Panc1 (cell line): Measurements from ENCODE around the gene PCGF3. TPM values are rescaled to one million over a fixed set of nuclear protein-coding genes. Genes with fewer than 3 reads are reported as not detected.

ENCODE experiments used
- ATAC-seq: fragments of 200-7000 bp; cut with Tn5 transposase; 2 replicates; pipeline ENCODE4 v1.9.1; 2020; ENCODE audit warnings: mild to moderate bottlenecking, moderate library complexity
- BruUV-seq: library from RNA; stranded (reverse); fragments of 400-500 nt; replicated peaks from 2 replicates; lab custom pipeline; 2021; lab: Mats Ljungman, UMichigan
- CTCF ChIA-PET: fragments of 300-600 bp; sonication (Branson Sonifier 250); formaldehyde crosslinking; loops from one replicate; lab custom pipeline; 2022; ENCODE audit warnings: antibody characterized with exemption; lab: Charles Lee
- POLR2A ChIA-PET: fragments of 300-600 bp; sonication (Branson Sonifier 250); formaldehyde crosslinking; loops from one replicate; lab custom pipeline; 2022; ENCODE audit warnings: antibody characterized with exemption; lab: Charles Lee
- DNase-seq: peaks from one replicate; pipeline ENCODE4 v3.0.0-alpha.2; 2010; ENCODE audit warnings: low read depth, low spot score
- H3K27ac ChIP-seq: 2 replicates; pipeline ENCODE4 v1.5.1; 2011; ENCODE audit warnings: mild to moderate bottlenecking, low read length, inconsistent platforms
- H3K27me3 ChIP-seq: fragments of 200-500 bp; sonication (Bioruptor generic); 2 replicates; pipeline ENCODE4 v1.6.0; 2014; ENCODE audit warnings: low read length, inconsistent platforms; ENCODE audit not compliant: control insufficient read depth, insufficient read depth
- H3K36me3 ChIP-seq: fragments of 200-500 bp; sonication (Bioruptor generic); 2 replicates; pipeline ENCODE4 v1.5.1; 2014; ENCODE audit warnings: inconsistent platforms, mild to moderate bottlenecking, low read length, moderate library complexity; ENCODE audit not compliant: control insufficient read depth, insufficient read depth
- H3K4me1 ChIP-seq: 2 replicates; pipeline ENCODE4 v1.5.1; 2011; ENCODE audit warnings: inconsistent platforms, mild to moderate bottlenecking, low read length, moderate library complexity; ENCODE audit not compliant: control insufficient read depth, insufficient read depth
- H3K4me3 ChIP-seq, 2 experiments: 2 replicates each; pipeline ENCODE4 v1.5.1; 2011 to 2012; ENCODE audit warnings: low read depth in 2 of 2, low read length in 2 of 2, mild to moderate bottlenecking in 2 of 2, inconsistent platforms in 1 of 2, moderate library complexity in 1 of 2
- H3K9me3 ChIP-seq: fragments of 200-500 bp; sonication (Bioruptor generic); 2 replicates; pipeline ENCODE4 v1.5.1; 2014; ENCODE audit warnings: low read depth, mild to moderate bottlenecking, inconsistent platforms, low read length, moderate library complexity; ENCODE audit not compliant: control insufficient read depth, insufficient read depth
- POLR2AphosphoS5 ChIP-seq: IDR thresholded peaks from 2 replicates; pipeline ENCODE4 v1.6.1; 2012; ENCODE audit warnings: mild to moderate bottlenecking, low read depth, low read length, moderate library complexity
- SIN3A ChIP-seq: IDR thresholded peaks from 2 replicates; pipeline ENCODE4 v1.6.1; 2012; ENCODE audit warnings: low read depth, mild to moderate bottlenecking, low read length, moderate library complexity, borderline replicate concordance; ENCODE audit not compliant: insufficient read depth
- TCF7L2 ChIP-seq: IDR thresholded peaks from 2 replicates; pipeline ENCODE4 v1.6.1; 2011; ENCODE audit warnings: mild to moderate bottlenecking, low read depth, low read length, inconsistent platforms
- in situ Hi-C: cut with HindIII; loops from 2 replicates; pipeline ENCODE4 v1.10.0; 2016; ENCODE audit warnings: low sequenced_read_pairs, low pct_unique_long_range_greater_than_20kb
- intact Hi-C: fragments of 100-400 bp; cut with micrococcal nuclease; formaldehyde crosslinking; loops from one replicate; pipeline ENCODE4 v1.10.0; 2022; ENCODE audit not compliant: unreplicated experiment
- total RNA-seq: library from RNA; stranded (reverse); gene quantifications from one replicate; pipeline ENCODE4 v1.2.1, GENCODE V29; 2021; ENCODE audit not compliant: unreplicated experiment
- TF ChIP-seq, protein P1 (sequence below), 2 experiments: IDR thresholded peaks; 2 replicates each; pipeline ENCODE4 v1.6.1; 2011 to 2012; ENCODE audit warnings: low read depth in 2 of 2, control low read depth in 1 of 2, low read length in 1 of 2, mild to moderate bottlenecking in 1 of 2, moderate library complexity in 1 of 2; ENCODE audit not compliant: insufficient read depth in 1 of 2
- TF ChIP-seq, protein P2 (sequence below): fragments of 450-650 bp; IDR thresholded peaks from 2 replicates; pipeline ENCODE4 v1.5.1; 2017; ENCODE audit warnings: mild to moderate bottlenecking

PCGF3 gene
- total RNA-seq, 1 experiment from 2014 or later: 44.6 TPM

DNA sequence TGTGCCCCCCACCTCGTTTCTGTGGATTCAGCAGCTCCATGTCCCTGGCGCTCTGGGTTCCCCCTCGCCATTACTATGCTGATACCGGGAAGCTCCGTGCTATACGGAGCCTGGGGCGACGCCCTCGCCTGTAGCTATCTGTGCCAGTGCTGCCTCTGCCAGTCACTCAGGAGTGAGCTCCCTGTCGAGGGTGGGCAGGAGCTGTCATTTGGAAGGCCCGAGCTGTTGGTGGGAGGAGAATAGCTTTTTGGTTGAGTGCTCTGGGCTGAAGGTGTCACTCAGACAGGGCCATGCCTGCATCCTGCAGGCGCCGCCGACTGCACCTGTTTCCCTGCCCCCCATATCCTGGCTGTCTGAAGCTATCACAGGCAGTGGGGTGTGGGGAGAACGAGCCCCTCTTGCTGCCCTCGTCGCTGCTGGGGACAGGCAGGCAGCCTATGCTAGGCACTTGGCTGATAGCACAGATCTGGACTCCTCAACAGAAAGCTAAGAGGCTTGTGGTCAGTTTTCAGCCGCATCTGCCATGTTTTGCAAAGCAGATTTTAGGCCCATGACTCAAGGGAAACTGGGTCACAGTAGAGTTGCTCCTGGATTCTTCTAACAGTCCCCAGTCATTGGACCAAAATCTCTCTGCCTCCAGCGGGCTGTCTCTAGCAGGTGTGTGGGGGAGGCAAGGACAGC is 88.4 kb downstream of the PCGF3 start:
- Histone ChIP-seq H3K27ac (no peak overlapping the region), H3K4me1 (peaks cover 10% of the 10 kb centered on the region), H3K36me3 (no peaks in the 10 kb centered on the region), H3K9me3 (no peaks in the 10 kb centered on the region), H3K27me3 (no peaks in the 10 kb centered on the region), H3K4me3 (no peak overlapping the region)
- CTCF ChIA-PET: no interaction called here
- no TSS peak for BruUV-seq
- POLR2A ChIA-PET: no interaction called here
- TF ChIP-seq, protein P1, sequence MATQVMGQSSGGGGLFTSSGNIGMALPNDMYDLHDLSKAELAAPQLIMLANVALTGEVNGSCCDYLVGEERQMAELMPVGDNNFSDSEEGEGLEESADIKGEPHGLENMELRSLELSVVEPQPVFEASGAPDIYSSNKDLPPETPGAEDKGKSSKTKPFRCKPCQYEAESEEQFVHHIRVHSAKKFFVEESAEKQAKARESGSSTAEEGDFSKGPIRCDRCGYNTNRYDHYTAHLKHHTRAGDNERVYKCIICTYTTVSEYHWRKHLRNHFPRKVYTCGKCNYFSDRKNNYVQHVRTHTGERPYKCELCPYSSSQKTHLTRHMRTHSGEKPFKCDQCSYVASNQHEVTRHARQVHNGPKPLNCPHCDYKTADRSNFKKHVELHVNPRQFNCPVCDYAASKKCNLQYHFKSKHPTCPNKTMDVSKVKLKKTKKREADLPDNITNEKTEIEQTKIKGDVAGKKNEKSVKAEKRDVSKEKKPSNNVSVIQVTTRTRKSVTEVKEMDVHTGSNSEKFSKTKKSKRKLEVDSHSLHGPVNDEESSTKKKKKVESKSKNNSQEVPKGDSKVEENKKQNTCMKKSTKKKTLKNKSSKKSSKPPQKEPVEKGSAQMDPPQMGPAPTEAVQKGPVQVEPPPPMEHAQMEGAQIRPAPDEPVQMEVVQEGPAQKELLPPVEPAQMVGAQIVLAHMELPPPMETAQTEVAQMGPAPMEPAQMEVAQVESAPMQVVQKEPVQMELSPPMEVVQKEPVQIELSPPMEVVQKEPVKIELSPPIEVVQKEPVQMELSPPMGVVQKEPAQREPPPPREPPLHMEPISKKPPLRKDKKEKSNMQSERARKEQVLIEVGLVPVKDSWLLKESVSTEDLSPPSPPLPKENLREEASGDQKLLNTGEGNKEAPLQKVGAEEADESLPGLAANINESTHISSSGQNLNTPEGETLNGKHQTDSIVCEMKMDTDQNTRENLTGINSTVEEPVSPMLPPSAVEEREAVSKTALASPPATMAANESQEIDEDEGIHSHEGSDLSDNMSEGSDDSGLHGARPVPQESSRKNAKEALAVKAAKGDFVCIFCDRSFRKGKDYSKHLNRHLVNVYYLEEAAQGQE (IDR thresholded peaks at IDR 0.05; ENCODE audit: insufficient read depth in 1 of 2, low read depth in 2 of 2, low read length in 1 of 2): no peak
- TF ChIP-seq POLR2AphosphoS5 (no peak), SIN3A (no peak), TCF7L2 (no peak)
- TF ChIP-seq, protein P2, sequence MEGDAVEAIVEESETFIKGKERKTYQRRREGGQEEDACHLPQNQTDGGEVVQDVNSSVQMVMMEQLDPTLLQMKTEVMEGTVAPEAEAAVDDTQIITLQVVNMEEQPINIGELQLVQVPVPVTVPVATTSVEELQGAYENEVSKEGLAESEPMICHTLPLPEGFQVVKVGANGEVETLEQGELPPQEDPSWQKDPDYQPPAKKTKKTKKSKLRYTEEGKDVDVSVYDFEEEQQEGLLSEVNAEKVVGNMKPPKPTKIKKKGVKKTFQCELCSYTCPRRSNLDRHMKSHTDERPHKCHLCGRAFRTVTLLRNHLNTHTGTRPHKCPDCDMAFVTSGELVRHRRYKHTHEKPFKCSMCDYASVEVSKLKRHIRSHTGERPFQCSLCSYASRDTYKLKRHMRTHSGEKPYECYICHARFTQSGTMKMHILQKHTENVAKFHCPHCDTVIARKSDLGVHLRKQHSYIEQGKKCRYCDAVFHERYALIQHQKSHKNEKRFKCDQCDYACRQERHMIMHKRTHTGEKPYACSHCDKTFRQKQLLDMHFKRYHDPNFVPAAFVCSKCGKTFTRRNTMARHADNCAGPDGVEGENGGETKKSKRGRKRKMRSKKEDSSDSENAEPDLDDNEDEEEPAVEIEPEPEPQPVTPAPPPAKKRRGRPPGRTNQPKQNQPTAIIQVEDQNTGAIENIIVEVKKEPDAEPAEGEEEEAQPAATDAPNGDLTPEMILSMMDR: no peak
- intact Hi-C loops: no loop called here
- in situ Hi-C loops: no loop called here
- no peak for DNase-seq
- no peak for ATAC-seq

DNA sequence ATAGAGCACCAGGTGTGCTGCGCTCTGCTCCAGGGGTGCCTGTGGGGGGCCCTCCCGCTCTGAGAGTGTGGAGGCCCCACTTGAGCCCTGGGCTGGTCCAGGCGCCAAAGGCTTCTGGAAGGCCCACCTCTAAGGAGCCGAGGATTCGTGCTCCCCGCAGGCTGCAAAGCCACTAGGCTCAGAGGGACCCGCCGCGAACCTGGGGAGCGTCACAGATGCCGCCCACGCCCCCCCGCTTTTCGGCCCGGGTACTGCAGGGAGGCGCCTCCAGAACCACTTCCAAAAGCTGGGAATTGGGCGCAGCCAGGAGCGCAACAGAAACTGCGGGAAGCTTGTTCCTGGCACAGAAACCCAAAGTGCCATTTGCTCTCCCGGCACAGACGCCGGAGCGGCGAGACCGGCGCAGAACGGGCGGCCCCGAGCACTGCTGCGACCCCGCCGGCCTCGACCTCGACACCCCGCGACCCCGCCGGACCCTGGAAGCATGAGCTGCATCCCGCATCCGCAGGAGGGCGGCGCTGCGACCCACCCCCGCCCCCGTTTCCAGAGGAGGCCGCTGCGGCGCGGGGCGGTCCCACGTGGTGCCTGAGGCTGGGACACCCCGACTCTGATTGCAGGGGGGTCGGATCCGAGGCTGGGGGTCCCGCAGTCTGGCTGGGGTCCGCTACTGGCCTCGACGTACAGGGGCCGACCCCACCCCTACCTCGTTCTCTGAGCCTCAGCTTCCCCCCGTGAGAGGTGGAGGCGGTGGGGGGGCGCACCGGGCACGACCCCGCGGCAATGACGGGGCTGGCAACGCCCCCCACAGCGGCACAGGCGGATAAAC is 89.5 kb downstream of the PCGF3 start:
- ChIA-PET CTCF (no interaction called here), POLR2A (no interaction called here)
- peaks cover 11% of the 10 kb centered on the region for H3K4me1 ChIP-seq
- no TSS peak for BruUV-seq
- no peak overlapping the region for H3K27ac ChIP-seq
- in situ Hi-C loops (no loop called here), intact Hi-C loops (no loop called here)
- ATAC-seq (no peak), DNase-seq (no peak)
- no peak overlapping the region for H3K4me3 ChIP-seq
- H3K27me3 ChIP-seq: no peaks in the 10 kb centered on the region
- H3K36me3 ChIP-seq: no peaks in the 10 kb centered on the region
- TF ChIP-seq POLR2AphosphoS5 (no peak), SIN3A (no peak), TCF7L2 (no peak)
- TF ChIP-seq, protein P1 (IDR thresholded peaks at IDR 0.05; ENCODE audit: insufficient read depth in 1 of 2, low read depth in 2 of 2, low read length in 1 of 2): no peak
- TF ChIP-seq, protein P2: no peak
- H3K9me3 ChIP-seq: no peaks in the 10 kb centered on the region
